GM19351 (cell line): ENCODE data around the gene OR2H2.
A peak's percentile ranks its signal among the peaks of the same experiment; 100 is the strongest.

Experiments
- ATAC-seq: cut with Tn5 transposase; IDR thresholded peaks from one replicate; pipeline ENCODE4 v1.9.1; 2021; ENCODE audit warnings: mild to moderate bottlenecking, moderate library complexity; ENCODE audit not compliant: unreplicated experiment

The OR2H2 gene

GRCh38 chr6:29584821-29585220 lies at the start of gene OR2H2:
Gene OR2H2, plus strand, starts transcription at chr6:29585121. Its CDS starts 2,824 bp downstream, at chr6:29587945.
- ATAC-seq, result no peak

- ATAC-seq, result no peak
Measured at GRCh38 chr6:29537714-29538403, 47.1 kb upstream of the OR2H2 start.

GRCh38 chr6:29547573-29547972 lies 37.3 kb upstream of the OR2H2 start:
- no peak for ATAC-seq

GRCh38 chr6:29552512-29553051 lies 32.3 kb upstream of the OR2H2 start:
- ATAC-seq, result peak; percentile 84

GRCh38 chr6:29553268-29554057 lies 31.5 kb upstream of the OR2H2 start:
- ATAC-seq, result no peak

GRCh38 chr6:29554764-29555163 lies 30.2 kb upstream of the OR2H2 start:
- ATAC-seq, result no peak

- ATAC-seq, result no peak
Measured at GRCh38 chr6:29557320-29557719, 27.6 kb upstream of the OR2H2 start.

- ATAC-seq, result no peak
Measured at GRCh38 chr6:29558439-29559079, 26.4 kb upstream of the OR2H2 start.

- no peak for ATAC-seq
Measured at GRCh38 chr6:29559524-29560287, 25.2 kb upstream of the OR2H2 start, which contains the start of gene UBD. Gene UBD, minus strand, starts transcription at chr6:29559732. Its CDS starts 31 bp downstream, at chr6:29559701.

- ATAC-seq, result no peak
Measured at GRCh38 chr6:29561091-29561490, 23.8 kb upstream of the OR2H2 start.

- no peak for ATAC-seq
Measured at GRCh38 chr6:29561606-29562181, 23.2 kb upstream of the OR2H2 start.

- ATAC-seq, result no peak
Measured at GRCh38 chr6:29563435-29563965, 21.4 kb upstream of the OR2H2 start.

- ATAC-seq, result no peak
Measured at GRCh38 chr6:29564875-29565274, 20.0 kb upstream of the OR2H2 start.

GRCh38 chr6:29566856-29567255 lies 18.1 kb upstream of the OR2H2 start:
- no peak for ATAC-seq

- ATAC-seq, result no peak
Measured at GRCh38 chr6:29567541-29567940, 17.4 kb upstream of the OR2H2 start.

- ATAC-seq, result no peak
Measured at GRCh38 chr6:29567991-29568390, 16.9 kb upstream of the OR2H2 start.

- ATAC-seq, result no peak
Measured at GRCh38 chr6:29576056-29576455, 8.9 kb upstream of the OR2H2 start.

- no peak for ATAC-seq
Measured at GRCh38 chr6:29577544-29577943, 7.4 kb upstream of the OR2H2 start.

- no peak for ATAC-seq
Measured at GRCh38 chr6:29589423-29590048, 4.6 kb downstream of the OR2H2 start.
